ENCODE results near the gene CES3. TPM values are rescaled to one million over a fixed set of nuclear protein-coding genes. Genes with fewer than 3 reads are reported as not detected.

Gene CES3
- total RNA-seq, 1 experiment from 2014 or later = not detected

GRCh38 chr16:67001726-67002125, 40.7 kb downstream of the CES3 start:
- no peak for DNase-seq (ENCODE audit: low read depth)

DNA sequence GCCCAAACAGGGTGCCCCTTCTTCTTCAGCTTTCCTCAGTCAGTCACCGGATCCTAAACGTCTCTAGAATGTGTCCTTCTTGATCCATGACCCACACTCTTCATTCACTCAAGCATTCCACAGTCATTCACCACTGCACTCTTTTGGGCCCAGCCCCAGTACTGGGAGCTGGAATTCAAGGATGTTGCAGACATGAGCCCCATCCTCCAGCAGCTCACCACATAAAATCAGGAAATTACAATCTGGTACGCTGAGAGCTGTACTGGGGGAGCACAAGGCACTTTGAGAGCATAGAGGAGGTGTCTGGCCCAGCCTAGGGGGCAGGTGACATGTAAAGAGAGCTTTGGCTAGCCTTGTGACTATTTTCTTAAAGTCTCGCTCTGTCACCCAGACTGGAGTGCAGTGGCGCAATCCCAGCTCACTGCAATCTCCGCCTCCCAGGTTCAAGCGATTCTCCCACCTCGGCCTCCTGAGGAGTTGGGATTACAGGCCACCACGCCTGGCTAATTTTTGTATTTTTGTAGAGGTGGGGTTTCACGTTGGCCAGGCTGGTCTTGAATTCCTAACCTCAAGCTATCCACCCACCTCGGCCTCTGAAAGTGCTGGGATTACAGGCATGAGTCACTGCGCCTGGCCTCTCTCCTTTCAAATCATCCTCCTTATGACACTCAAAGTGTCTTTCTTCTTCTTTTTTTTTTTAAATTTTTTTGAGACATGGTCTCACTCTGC, 46.0 kb downstream of the CES3 start:
- peak; percentile 34 for DNase-seq (ENCODE audit: low read depth)

DNA sequence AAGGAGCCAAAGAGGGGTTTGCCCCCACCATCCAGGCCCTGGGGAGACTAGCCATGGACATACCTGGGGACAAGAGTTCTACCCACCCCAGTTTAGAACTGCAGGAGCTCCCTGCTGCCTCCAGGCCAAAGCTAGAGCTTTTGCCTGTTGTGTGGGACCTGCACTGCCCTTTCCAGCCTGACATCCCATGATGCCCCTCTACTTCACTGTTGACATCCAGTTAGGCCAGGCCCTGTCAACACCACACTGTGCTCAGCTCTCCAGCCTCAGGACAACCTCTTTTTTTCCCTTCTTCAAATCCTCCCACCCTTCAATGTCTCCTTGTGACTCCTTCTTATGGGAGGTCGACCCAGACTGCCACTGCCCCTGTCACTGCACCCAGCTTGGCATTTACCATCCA, 48.1 kb downstream of the CES3 start:
- DNase-seq (ENCODE audit: low read depth) = no peak

DNA sequence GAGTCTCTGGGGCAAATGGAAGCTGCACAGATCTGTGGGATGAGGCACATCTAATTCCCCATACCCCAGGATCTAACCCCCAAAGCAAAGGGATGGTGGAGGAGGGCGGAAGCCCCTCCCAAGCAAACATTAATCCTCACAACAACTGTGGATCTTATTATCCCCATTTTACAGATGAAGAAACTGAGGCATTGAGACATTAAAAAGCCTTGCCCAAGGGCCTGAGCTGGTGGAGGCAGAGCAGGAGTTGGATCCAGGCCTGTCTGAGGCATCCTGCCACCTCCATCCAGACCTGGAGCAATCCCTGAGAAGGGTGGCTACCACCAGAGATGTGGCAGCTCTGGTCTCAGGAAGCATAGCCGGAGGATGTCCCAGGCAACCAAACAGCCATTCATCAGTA, 50.2 kb downstream of the CES3 start:
- no peak for DNase-seq (ENCODE audit: low read depth)

- DNase-seq (ENCODE audit: low read depth) = no peak
Observed at GRCh38 chr16:67013233-67013822, 52.3 kb downstream of the CES3 start.

- DNase-seq (ENCODE audit: low read depth) = peak; percentile 64
Observed at GRCh38 chr16:67013823-67014633, 53.0 kb downstream of the CES3 start.

DNA sequence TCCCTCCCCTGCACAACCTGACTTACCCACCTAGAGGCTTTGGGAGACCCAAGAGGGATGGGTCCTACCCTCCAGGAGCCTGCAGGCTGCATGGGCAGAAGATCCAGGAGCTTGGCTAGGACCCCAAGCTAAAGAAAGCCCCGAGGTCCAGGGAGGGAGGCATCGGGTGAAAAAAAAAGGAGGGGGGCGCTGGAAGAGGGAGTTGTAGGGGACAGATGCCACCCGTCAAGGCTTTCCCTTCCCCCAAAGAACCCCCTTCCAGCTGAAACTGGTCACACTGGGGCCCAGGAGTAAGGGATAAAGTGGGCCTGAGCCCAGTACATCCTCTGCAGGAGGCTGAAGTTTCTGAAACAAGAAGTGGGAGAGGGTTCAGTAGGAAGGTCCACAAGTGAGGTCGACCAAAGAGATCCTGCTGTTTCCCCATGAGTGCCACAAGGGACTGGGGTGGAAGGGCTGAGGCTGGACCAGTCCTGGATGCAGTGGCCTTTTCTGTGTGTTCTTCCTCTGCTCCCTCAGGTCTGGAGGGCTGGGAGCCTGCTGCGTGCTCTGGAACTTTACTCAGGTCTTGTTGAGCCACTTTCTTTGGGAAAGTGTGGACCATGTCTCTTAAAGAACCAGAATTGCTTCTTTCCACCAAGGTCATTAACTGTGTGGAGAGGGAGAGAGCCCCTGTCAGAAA, 53.7 kb downstream of the CES3 start:
- DNase-seq (ENCODE audit: low read depth) = no peak

DNA sequence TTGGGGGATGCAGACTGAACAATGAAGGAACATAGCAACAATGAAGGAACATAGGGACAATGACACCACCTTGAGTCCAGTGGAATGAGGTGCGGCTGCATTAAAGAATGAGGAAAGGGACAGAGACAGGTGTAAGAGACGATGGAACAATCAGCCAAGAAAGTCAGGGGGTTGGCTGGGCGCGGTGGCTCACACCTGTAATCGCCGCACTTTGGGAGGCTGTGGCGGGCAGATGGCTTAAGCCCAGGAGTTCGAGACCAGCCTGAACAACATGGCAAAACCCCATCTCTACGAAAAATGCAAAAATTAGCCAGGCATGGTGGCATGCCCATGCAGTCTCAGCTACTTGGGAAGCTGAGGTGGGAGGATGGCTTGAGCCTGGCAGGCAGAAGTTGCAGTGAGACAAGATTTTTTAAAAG, 54.3 kb downstream of the CES3 start:
- DNase-seq (ENCODE audit: low read depth) = no peak

GRCh38 chr16:67016143-67016542, 55.1 kb downstream of the CES3 start:
- DNase-seq (ENCODE audit: low read depth) = no peak

DNA sequence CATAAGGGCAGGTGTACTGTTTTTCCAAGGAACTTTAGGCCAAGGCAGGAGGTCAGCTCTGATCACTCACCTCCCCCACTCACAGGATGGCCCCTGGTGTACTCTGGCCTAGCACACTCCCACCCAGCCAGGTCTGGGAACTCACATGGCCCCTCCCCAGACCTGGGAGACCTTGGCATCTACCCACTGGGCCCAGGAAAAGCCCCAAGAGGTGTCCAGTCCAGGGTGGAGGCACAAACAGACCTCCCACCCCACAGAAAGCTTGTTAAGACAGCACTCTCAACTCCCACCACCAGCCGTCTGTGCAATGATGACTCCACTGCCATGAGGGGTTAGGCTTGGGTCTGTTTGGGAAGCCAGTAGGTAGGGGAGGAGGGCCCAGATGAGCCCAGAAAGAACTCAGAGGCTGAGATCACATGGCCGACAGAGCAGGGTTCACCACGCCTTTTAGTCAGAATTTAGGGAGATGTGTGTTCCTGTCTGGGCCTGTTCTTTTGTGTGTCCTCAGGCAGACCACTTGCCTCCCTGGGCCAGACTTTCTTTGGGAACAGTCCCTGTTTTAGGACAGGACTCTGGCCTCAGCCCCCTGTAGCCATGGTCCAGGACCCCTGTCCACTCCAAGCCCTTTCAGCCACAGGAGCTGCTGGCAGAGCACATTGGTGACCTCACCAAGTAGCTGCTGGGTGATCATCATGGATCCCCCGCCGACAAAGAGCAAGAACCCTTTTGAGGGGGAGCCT, 55.8 kb downstream of the CES3 start:
- DNase-seq (ENCODE audit: low read depth) = no peak

GRCh38 chr16:67017421-67017750, 56.3 kb downstream of the CES3 start:
- no peak for DNase-seq (ENCODE audit: low read depth)

- DNase-seq (ENCODE audit: low read depth) = peak; percentile 93
Observed at GRCh38 chr16:67017810-67018488, 56.9 kb downstream of the CES3 start.

DNA sequence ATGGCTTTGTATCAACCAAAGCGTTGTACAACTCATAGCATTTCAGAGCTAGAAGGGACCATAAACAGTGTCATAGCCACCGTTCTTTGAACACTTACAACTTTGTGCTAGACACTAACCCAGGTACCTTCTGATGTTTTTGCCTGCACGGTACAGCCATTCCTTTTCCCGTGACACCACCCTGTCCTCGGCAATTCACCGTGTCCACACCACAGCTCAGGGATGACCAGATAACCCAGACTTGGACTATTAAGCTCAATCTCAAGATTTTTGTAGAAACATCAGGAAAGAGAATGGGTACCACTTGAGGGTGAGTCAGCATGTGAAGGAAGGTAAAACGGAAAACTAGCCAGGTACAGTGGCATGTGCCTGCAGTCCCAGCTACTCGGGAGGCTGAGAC, 58.1 kb downstream of the CES3 start:
- DNase-seq (ENCODE audit: low read depth) = no peak

GRCh38 chr16:67021321-67021720, 60.3 kb downstream of the CES3 start:
- DNase-seq (ENCODE audit: low read depth) = no peak

- DNase-seq (ENCODE audit: low read depth) = no peak
Observed at GRCh38 chr16:67022531-67023214, 61.6 kb downstream of the CES3 start.

DNA sequence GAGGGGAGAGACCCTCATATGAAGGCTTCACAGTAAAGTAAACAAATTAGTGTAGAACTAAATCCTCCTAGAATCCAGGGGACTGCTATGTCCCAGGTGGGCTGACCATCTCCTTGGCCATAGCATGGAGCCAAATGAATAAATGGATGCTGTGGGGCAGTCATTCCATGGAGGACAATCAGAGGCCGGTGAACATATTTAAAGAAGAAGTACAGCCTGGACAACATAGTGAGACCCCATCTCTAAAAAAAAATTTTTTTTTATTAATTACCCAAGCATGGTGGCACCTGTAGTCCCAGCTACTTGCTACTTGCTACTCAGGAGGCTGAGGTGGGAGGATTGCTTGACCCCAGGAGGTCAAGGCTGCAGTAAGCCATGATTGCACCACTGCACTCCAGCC, 62.6 kb downstream of the CES3 start:
- no peak for DNase-seq (ENCODE audit: low read depth)
